ENCODE results near the gene KBTBD8. TPM values are rescaled to one million over a fixed set of nuclear protein-coding genes. Genes with fewer than 3 reads are reported as not detected.

The KBTBD8 gene
- total and polyA plus RNA-seq, 11 donors, result 0.99 to 9.0 (median 6.1) TPM

DNA sequence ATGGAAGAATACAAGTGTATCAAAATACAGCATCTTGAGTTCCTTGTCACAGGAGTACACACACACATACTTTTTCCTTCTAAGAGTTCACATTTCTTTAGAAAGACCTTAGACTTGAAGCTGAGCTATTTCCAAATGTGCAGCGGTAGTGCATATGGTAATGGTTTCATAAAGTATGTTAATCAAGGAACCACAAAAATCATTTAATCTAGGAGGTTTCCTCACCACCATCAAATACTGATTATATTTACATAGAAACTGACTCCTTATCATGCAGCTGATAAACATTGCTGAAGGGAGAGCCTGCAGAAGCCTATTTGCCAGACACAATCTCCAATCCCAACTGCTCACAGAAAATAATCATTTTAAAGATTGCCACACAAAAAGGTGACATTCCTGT, 40.0 kb upstream of the KBTBD8 start:
- intact Hi-C loops (cut with DNase I), result no loop called here
- no peak for ATAC-seq
- 88 to 95% (median 93%) methylated on average over 1 of the region's 1 CpG for WGBS, 4 donors
- H3K36me3 ChIP-seq, result no peaks in the 10 kb centered on the region
- no peaks in the 10 kb centered on the region for H3K4me1 ChIP-seq
- no peak overlapping the region for H3K27ac ChIP-seq
- DNase-seq, result no peak
- peaks cover 0 to 24% (median 3%) of the 10 kb centered on the region in 9 donors for H3K27me3 ChIP-seq
- no peaks in the 10 kb centered on the region for H3K9me3 ChIP-seq
- TF ChIP-seq, protein P1, sequence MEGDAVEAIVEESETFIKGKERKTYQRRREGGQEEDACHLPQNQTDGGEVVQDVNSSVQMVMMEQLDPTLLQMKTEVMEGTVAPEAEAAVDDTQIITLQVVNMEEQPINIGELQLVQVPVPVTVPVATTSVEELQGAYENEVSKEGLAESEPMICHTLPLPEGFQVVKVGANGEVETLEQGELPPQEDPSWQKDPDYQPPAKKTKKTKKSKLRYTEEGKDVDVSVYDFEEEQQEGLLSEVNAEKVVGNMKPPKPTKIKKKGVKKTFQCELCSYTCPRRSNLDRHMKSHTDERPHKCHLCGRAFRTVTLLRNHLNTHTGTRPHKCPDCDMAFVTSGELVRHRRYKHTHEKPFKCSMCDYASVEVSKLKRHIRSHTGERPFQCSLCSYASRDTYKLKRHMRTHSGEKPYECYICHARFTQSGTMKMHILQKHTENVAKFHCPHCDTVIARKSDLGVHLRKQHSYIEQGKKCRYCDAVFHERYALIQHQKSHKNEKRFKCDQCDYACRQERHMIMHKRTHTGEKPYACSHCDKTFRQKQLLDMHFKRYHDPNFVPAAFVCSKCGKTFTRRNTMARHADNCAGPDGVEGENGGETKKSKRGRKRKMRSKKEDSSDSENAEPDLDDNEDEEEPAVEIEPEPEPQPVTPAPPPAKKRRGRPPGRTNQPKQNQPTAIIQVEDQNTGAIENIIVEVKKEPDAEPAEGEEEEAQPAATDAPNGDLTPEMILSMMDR (IDR thresholded peaks at IDR 0.05), result no peak
- TF ChIP-seq POLR2A (IDR thresholded peaks at IDR 0.05), result no peak
- no peak overlapping the region for H3K4me3 ChIP-seq

DNA sequence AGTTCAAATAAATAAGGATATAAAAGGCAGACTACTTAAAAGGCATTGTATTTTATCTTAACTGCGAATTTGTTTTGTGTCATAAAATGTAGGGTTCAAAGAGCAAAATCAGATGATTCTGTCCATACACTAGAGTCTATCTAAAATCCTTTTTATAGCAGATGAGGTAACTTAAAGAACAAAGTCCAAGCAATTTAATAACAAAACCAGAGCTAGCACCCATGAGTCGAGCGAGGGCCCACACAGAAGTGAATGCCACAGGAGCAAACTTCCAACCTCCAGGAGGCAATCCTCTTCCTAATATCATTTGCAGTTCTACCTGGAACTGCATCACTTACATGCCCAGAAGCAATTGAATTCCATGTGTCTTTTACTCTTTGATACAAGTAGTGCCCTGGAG, 35.4 kb upstream of the KBTBD8 start:
- H3K4me3 ChIP-seq, result no peak overlapping the region
- no peaks in the 10 kb centered on the region for H3K9me3 ChIP-seq
- no peaks in the 10 kb centered on the region for H3K4me1 ChIP-seq
- DNase-seq (no peak), ATAC-seq (no peak)
- intact Hi-C loops (cut with DNase I), result no loop called here
- no peaks in the 10 kb centered on the region for H3K36me3 ChIP-seq
- H3K27ac ChIP-seq, result no peak overlapping the region
- 86 to 94% (median 92%) methylated on average over 3 of the region's 3 CpGs for WGBS, 4 donors
- peaks cover 0 to 40% (median 4%) of the 10 kb centered on the region in 9 donors for H3K27me3 ChIP-seq
- no peak for TF ChIP-seq POLR2A (IDR thresholded peaks at IDR 0.05)
- TF ChIP-seq, protein P1 (IDR thresholded peaks at IDR 0.05), result no peak

DNA sequence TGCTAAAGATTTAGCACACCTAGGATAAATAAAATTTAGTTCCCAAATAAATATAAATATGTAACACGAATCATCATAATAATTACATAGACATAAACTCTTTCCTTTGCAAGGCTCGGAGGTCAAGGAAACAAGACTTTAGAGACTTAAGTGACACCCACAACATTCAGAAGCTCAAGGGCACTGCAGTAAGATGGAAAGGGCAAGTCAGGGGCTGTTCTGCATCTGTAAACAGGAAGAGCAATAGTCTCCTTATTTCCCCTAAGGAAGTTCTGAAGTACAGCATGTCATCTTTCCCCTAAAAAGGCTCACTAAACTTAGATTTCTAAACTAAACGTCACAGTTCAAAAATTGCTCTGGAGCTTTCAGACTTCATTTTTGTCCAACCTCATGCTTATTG, 26.9 kb upstream of the KBTBD8 start:
- intact Hi-C loops (cut with DNase I), result loop anchor here (5.0 to 10.0 kb wide), 5 partner anchors 64 to 1924 kb away; no protein-coding TSS in a partner anchor
- DNase-seq (no peak), ATAC-seq (no peak)
- Histone ChIP-seq H3K36me3 (no peaks in the 10 kb centered on the region), H3K4me3 (no peak overlapping the region), H3K27me3 (peaks cover 0 to 7% (median 0%) of the 10 kb centered on the region in 9 donors), H3K9me3 (no peaks in the 10 kb centered on the region), H3K27ac (no peak overlapping the region), H3K4me1 (peaks cover 0 to 12% (median 5%) of the 10 kb centered on the region in 12 donors)
- TF ChIP-seq, protein P1 (IDR thresholded peaks at IDR 0.05), result no peak
- TF ChIP-seq POLR2A (IDR thresholded peaks at IDR 0.05), result no peak
- WGBS, 4 donors, result 52 to 70% (median 62%) methylated on average over 3 of the region's 3 CpGs

DNA sequence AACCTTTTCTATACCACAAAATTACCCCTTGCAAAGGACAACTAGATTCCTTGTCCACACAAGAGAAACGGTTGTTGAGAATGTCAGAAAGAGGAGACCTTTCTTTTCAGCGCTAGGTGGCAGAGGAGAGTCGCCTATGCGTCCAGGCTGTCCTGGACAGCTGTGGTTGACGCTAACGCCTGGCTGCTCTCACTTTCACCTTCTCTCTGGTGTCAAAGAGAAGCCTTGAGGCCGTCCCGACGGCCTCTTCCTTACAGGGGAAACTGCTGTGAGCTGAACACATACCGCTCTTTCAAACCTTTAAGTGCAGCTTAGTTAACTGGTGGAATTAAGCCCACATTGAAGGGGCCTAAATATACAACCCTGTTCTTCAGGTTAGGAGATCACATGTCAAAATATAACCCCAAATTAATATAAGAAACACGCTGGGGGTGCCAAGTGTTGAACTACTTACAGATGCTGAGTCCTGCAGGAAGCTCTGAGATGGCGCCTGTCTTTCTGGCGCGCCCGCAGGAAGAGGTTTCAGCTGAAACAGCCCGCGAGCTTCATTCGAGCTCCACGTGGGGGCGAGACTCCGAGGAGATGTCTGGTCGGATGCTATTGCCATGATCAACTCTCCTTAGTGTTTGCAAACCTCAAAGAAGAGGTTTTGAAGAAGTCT, 26.1 kb upstream of the KBTBD8 start:
- H3K4me3 ChIP-seq, result peak overlapping the region in 10 of 12 donors; percentile 6 to 54 (median 46)
- peak overlapping the region in 3 of 12 donors; percentile 22 to 47 (median 30) for H3K27ac ChIP-seq
- DNase-seq (peak; percentile 68 to 76 (median 72)), ATAC-seq (peak; percentile 93 to 100 (median 98))
- H3K27me3 ChIP-seq, result peaks cover 0 to 1% (median 0%) of the 10 kb centered on the region in 9 donors
- intact Hi-C loops (cut with DNase I), result loop anchor here (5.0 to 10.0 kb wide), 5 partner anchors 63 to 1923 kb away; no protein-coding TSS in a partner anchor
- no peaks in the 10 kb centered on the region for H3K9me3 ChIP-seq
- 9 to 17% (median 12%) methylated on average over 22 of the region's 22 CpGs for WGBS, 4 donors
- no peaks in the 10 kb centered on the region for H3K36me3 ChIP-seq
- peaks cover 0 to 12% (median 5%) of the 10 kb centered on the region in 12 donors for H3K4me1 ChIP-seq
- TF ChIP-seq, protein P1 (IDR thresholded peaks at IDR 0.05), result peak; percentile 70 to 90 (median 82)
- TF ChIP-seq POLR2A (IDR thresholded peaks at IDR 0.05), result no peak

Measured in heart left ventricle (tissue), 16 donors.